Esophagus squamous epithelium (tissue), 4 donors: Measurements from ENCODE around the gene CYB5B.

ENCODE experiments used
- CTCF ChIP-seq, 6 experiments: fragments of 450-650 bp in 4 of 6; fragments of 200-600 bp in 2 of 6; sonication (generic) in 2 of 6; IDR thresholded peaks; one replicate each; pipeline ENCODE4 v1.5.1; 2016 to 2019; ENCODE audit warnings: antibody characterized with exemption in 6 of 6, mild to moderate bottlenecking in 4 of 6, moderate library complexity in 4 of 6
- POLR2A ChIP-seq, 4 donors: fragments of 450-650 bp; IDR thresholded peaks; one replicate each; pipeline ENCODE4 v1.6.1; 2017; ENCODE audit warnings: antibody characterized with exemption in 4 of 4, mild to moderate bottlenecking in 4 of 4, moderate library complexity in 3 of 4

GRCh38 chr16:69382421-69382820 is 42.0 kb upstream of the CYB5B start:
- TF ChIP-seq CTCF (IDR thresholded peaks at IDR 0.05) (no peak), POLR2A (IDR thresholded peaks at IDR 0.05) (no peak)
